Naive thymus-derived CD8-positive, alpha-beta T cell (primary cell): ENCODE results near the gene BUD13. TPM values are rescaled to one million over a fixed set of nuclear protein-coding genes. Genes with fewer than 3 reads are reported as not detected.

ENCODE experiments used
- ATAC-seq, 2 donors: fragments of 150-1000 bp; cut with Tn5 transposase in 1 of 2; sonication (Bioruptor Pico), chemical (Tn5 transposase) in 1 of 2; 1 replicate in 1 of 2; 2 replicates in 1 of 2; pipeline ENCODE4 v1.10.0; 2021; ENCODE audit warnings: mild to moderate bottlenecking in 2 of 2, moderate library complexity in 2 of 2
- POLR2A ChIA-PET: fragments of 350-600 bp; sonication (Branson Sonifier 250); formaldehyde crosslinking; loops from one replicate; lab custom pipeline; 2021; ENCODE audit warnings: antibody characterized with exemption; lab: Charles Lee
- DNase-seq, 10 donors: peaks; one replicate each; pipeline versions ENCODE4 v3.0.0 to v3.0.0-alpha.2; 2020 to 2022
- H3K27ac Mint-ChIP-seq, 10 donors: one replicate each; pipeline ENCODE4 v1.8.0; 2020 to 2022; ENCODE audit warnings: mild to moderate bottlenecking in 10 of 10, mixed read lengths in 10 of 10, moderate library complexity in 4 of 10, inconsistent platforms in 1 of 10
- H3K27me3 Mint-ChIP-seq, 5 donors: one replicate each; pipeline ENCODE4 v1.8.0; 2021 to 2022; ENCODE audit warnings: mixed read lengths in 5 of 5
- H3K36me3 Mint-ChIP-seq, 3 donors: one replicate each; pipeline ENCODE4 v1.8.0; 2020 to 2022; ENCODE audit warnings: mixed read lengths in 3 of 3, mild to moderate bottlenecking in 2 of 3, inconsistent platforms in 1 of 3
- H3K4me1 Mint-ChIP-seq, 4 donors: one replicate each; pipeline ENCODE4 v1.8.0; 2021 to 2022; ENCODE audit warnings: mixed read lengths in 4 of 4
- H3K4me3 Mint-ChIP-seq, 10 donors: one replicate each; pipeline ENCODE4 v1.8.0; 2020 to 2022; ENCODE audit warnings: mild to moderate bottlenecking in 10 of 10, mixed read lengths in 10 of 10, moderate library complexity in 6 of 10, inconsistent platforms in 1 of 10
- H3K9me3 Mint-ChIP-seq, 9 donors: one replicate each; pipeline ENCODE4 v1.8.0; 2020 to 2022; ENCODE audit warnings: mixed read lengths in 9 of 9, mild to moderate bottlenecking in 3 of 9, inconsistent platforms in 1 of 9, moderate library complexity in 1 of 9
- polyA plus RNA-seq, 3 donors: library from polyadenylated mRNA; unstranded; fragments of 300-500 nt; fragmentation: Illumina TruSeq; gene quantifications; one replicate each; pipeline ENCODE4 v1.2.3, GENCODE V29; 2021
- total RNA-seq, 8 experiments: library from RNA in 2 of 8; stranded (reverse) in 2 of 8; gene quantifications; one replicate each; pipeline ENCODE4 v1.2.3 and lab custom pipeline; 2021 to 2026

The BUD13 gene
- total and polyA plus RNA-seq, 5 experiments from 2014 or later = 5.4 to 16.2 (median 14.2) TPM

DNA sequence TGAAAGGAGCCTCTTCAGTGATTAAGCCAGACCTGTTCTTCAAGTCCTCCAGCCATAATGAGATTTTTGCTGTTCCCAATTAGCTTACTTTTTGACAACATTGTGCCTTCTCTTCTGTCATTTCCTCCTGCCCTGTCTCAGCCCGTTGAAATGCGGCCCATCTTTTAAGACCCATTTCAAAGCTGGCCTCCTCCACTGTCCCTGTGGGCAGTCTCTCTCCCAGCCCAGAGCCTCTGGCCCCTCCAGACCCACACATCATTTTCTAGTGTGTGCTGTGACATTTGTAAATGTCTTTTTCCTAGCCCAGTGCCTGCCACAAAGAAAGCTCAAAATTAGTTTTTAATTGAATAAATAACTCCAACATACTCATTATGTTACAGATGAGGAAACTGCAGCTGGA is 70.9 kb downstream of the BUD13 start:
- Mint-ChIP-seq H3K4me1 (peaks cover 0 to 2% (median 0%) of the 10 kb centered on the region in 4 donors), H3K36me3 (no peaks in the 10 kb centered on the region), H3K4me3 (no peak overlapping the region), H3K9me3 (no peaks in the 10 kb centered on the region), H3K27me3 (peaks cover 4 to 16% (median 12%) of the 10 kb centered on the region in 5 donors), H3K27ac (no peak overlapping the region)
- POLR2A ChIA-PET = no interaction called here
- DNase-seq (no peak), ATAC-seq (no peak)

DNA sequence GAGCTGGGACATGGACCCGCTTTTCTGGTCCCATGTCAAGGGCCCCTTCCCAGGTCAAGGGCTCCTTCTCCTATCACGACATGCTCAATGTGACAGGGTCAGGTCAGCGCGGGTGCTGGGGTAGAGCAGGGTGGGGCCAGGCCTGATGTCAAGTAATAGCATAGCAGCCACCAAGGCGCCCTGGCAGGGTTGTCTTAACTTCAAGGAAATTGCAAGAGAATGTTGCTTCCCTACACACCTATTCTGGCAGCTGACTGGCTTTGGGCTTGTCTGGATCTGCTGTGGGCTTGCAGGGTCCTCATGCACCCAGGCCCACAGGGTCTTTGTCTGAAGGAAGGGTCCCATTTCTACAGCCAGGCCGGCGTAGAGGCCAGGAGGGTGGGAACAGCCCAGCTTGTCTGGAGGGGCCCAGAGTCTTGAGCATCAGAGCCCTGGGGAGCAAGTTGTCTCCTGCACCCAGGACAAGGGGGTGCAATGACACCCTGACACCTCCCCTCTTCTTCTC is 71.4 kb downstream of the BUD13 start:
- no peak overlapping the region for H3K4me3 Mint-ChIP-seq
- H3K9me3 Mint-ChIP-seq = no peaks in the 10 kb centered on the region
- POLR2A ChIA-PET = no interaction called here
- ATAC-seq (no peak), DNase-seq (no peak)
- H3K27ac Mint-ChIP-seq = no peak overlapping the region
- H3K27me3 Mint-ChIP-seq = peaks cover 4 to 17% (median 12%) of the 10 kb centered on the region in 5 donors
- H3K4me1 Mint-ChIP-seq = peaks cover 0 to 2% (median 0%) of the 10 kb centered on the region in 4 donors
- H3K36me3 Mint-ChIP-seq = no peaks in the 10 kb centered on the region

DNA sequence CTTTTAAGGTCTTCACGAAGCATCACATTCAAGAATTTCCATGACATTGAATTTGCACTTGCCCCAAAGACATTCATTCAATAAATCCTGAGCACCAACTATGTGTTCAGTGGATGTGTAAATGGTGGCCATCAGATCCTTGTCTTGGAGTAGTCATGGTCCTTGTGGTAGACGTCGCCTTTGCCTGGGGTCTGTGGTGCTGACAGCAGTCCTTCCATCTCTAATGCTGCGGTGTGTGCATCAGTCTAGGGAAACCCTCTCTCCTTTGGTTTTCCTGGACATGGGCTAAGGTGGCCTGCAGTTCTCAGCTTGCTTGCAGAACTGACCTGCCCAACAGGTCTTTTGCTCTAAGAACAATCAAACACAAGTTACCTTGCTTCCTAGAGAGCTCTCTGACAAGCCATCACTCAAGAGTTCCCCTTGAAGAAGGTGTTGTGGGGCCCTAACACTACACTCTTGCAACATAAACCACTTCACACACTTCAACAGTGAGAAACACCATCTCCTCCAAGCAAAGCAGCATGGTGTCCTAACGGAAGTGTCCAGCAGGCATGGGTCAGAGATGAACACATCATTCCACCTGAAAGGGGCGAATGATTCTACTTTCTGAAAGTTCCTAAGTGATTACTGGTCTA is 72.1 kb downstream of the BUD13 start:
- Mint-ChIP-seq H3K4me3 (no peak overlapping the region), H3K36me3 (no peaks in the 10 kb centered on the region), H3K4me1 (peaks cover 0 to 2% (median 0%) of the 10 kb centered on the region in 4 donors), H3K27ac (no peak overlapping the region), H3K9me3 (no peaks in the 10 kb centered on the region), H3K27me3 (peaks cover 4 to 23% (median 17%) of the 10 kb centered on the region in 5 donors)
- ATAC-seq = no peak
- DNase-seq = no peak
- POLR2A ChIA-PET = no interaction called here

Other genes starting within 250 kb of the BUD13 start
- 10 to 100 TPM; 66.5 to 74.4 TPM for gene ZPR1, start 15.0 kb upstream of the BUD13 start, total RNA-seq
- gene ZPR1, start 15.0 kb upstream of the BUD13 start, polyA plus RNA-seq = 10 to 100 TPM; 29.5 to 42.9 (median 36.1) TPM
- not detected for gene APOA5, start 18.9 kb upstream of the BUD13 start, total RNA-seq
- not detected for gene APOA5, start 18.9 kb upstream of the BUD13 start, polyA plus RNA-seq
- not detected for gene APOA4, start 50.3 kb upstream of the BUD13 start, total RNA-seq
- not detected for gene APOA4, start 50.3 kb upstream of the BUD13 start, polyA plus RNA-seq
- not detected for gene APOC3, start 56.9 kb upstream of the BUD13 start, total RNA-seq
- not detected for gene APOC3, start 56.9 kb upstream of the BUD13 start, polyA plus RNA-seq
- 1 to 10 TPM in 1 of 2 experiments, under 1 TPM in 1; 0.81 to 1.3 TPM for gene APOA1, start 64.6 kb upstream of the BUD13 start, total RNA-seq
- gene APOA1, start 64.6 kb upstream of the BUD13 start, polyA plus RNA-seq = under 1 TPM; 0.17 to 0.29 (median 0.19) TPM